H9 (cell line): Measurements from ENCODE around the gene RNF213. TPM values are rescaled to one million over a fixed set of nuclear protein-coding genes. Genes with fewer than 3 reads are reported as not detected.

Experiments used
- DNase-seq: peaks from one replicate; pipeline ENCODE4 v3.0.0-alpha.2; 2017
- H2AFZ ChIP-seq: one replicate; pipeline ENCODE4 v1.6.1; 2013; ENCODE audit warnings: mild to moderate bottlenecking, low read length, control low read depth, moderate library complexity
- H2AK5ac ChIP-seq: 2 replicates; pipeline ENCODE4 v1.6.1; 2013; ENCODE audit warnings: low read length, control low read depth, mixed read lengths; ENCODE audit not compliant: insufficient read length
- H2BK120ac ChIP-seq: one replicate; pipeline ENCODE4 v1.6.1; 2013; ENCODE audit warnings: low read depth, mild to moderate bottlenecking, low read length, control low read depth, inconsistent platforms; ENCODE audit not compliant: poor library complexity, severe bottlenecking
- H2BK12ac ChIP-seq: 2 replicates; pipeline ENCODE4 v1.6.1; 2013; ENCODE audit warnings: low read length, control low read depth, mixed read lengths, low read depth; ENCODE audit not compliant: insufficient read length
- H2BK15ac ChIP-seq: 2 replicates; pipeline ENCODE4 v1.6.1; 2013; ENCODE audit warnings: low read depth, low read length, control low read depth
- H2BK20ac ChIP-seq: one replicate; pipeline ENCODE4 v1.6.1; 2013; ENCODE audit warnings: low read depth, mild to moderate bottlenecking, low read length, control low read depth, inconsistent platforms; ENCODE audit not compliant: poor library complexity, severe bottlenecking
- H2BK5ac ChIP-seq: 2 replicates; pipeline ENCODE4 v1.6.1; 2013; ENCODE audit warnings: low read length, control low read depth, mixed read lengths; ENCODE audit not compliant: insufficient read length
- H3K14ac ChIP-seq: 2 replicates; pipeline ENCODE4 v1.6.1; 2013; ENCODE audit warnings: low read length, control low read depth; ENCODE audit not compliant: insufficient read depth
- H3K18ac ChIP-seq: 2 replicates; pipeline ENCODE4 v1.6.1; 2013; ENCODE audit warnings: low read depth, mild to moderate bottlenecking, mixed read lengths, low read length, control low read depth; ENCODE audit not compliant: insufficient read length
- H3K23ac ChIP-seq: 2 replicates; pipeline ENCODE4 v1.6.1; 2013; ENCODE audit warnings: low read length, control low read depth, mixed read lengths, low read depth; ENCODE audit not compliant: insufficient read length
- H3K23me2 ChIP-seq: 2 replicates; pipeline ENCODE4 v1.6.1; 2013; ENCODE audit warnings: low read depth, mild to moderate bottlenecking, mixed read lengths, low read length, control low read depth; ENCODE audit not compliant: insufficient read length, poor library complexity, severe bottlenecking
- H3K27ac ChIP-seq: 2 replicates; pipeline ENCODE4 v1.5.1; 2013; ENCODE audit warnings: low read length, control low read depth, mixed read lengths, low read depth; ENCODE audit not compliant: insufficient read length
- H3K27me3 ChIP-seq: 2 replicates; pipeline ENCODE4 v1.6.1; 2013; ENCODE audit warnings: low read length, control low read depth, inconsistent platforms; ENCODE audit not compliant: insufficient read depth
- H3K4ac ChIP-seq: 2 replicates; pipeline ENCODE4 v1.6.1; 2013; ENCODE audit warnings: low read depth, mild to moderate bottlenecking, control low read depth, inconsistent platforms, low read length, moderate library complexity
- H3K4me1 ChIP-seq: 2 replicates; pipeline ENCODE4 v1.6.1; 2013; ENCODE audit warnings: low read length, control low read depth, inconsistent platforms; ENCODE audit not compliant: insufficient read depth
- H3K4me2 ChIP-seq: 2 replicates; pipeline ENCODE4 v1.6.1; 2013; ENCODE audit warnings: low read length, control low read depth, mixed read lengths; ENCODE audit not compliant: insufficient read length, insufficient read depth
- H3K56ac ChIP-seq: 2 replicates; pipeline ENCODE4 v1.6.1; 2013; ENCODE audit warnings: low read depth, mild to moderate bottlenecking, mixed read lengths, low read length, control low read depth; ENCODE audit not compliant: insufficient read length
- H3K79me1 ChIP-seq: 2 replicates; pipeline ENCODE4 v1.6.1; 2013; ENCODE audit warnings: low read depth, mild to moderate bottlenecking, moderate library complexity, low read length, control low read depth, inconsistent platforms; ENCODE audit not compliant: insufficient read depth, poor library complexity, severe bottlenecking
- H3K79me2 ChIP-seq: 2 replicates; pipeline ENCODE4 v1.6.1; 2013; ENCODE audit warnings: low read length, control low read depth, inconsistent platforms; ENCODE audit not compliant: insufficient read depth
- H3K9ac ChIP-seq: 2 replicates; pipeline ENCODE4 v1.6.1; 2013; ENCODE audit warnings: low read length, control low read depth, mixed read lengths; ENCODE audit not compliant: insufficient read length; ENCODE audit errors: extremely low read depth
- H3K9me3 ChIP-seq: one replicate; pipeline ENCODE4 v1.6.1; 2013; ENCODE audit warnings: low read depth, low read length, inconsistent platforms; ENCODE audit not compliant: control insufficient read depth
- H3T11ph ChIP-seq: one replicate; pipeline ENCODE4 v1.6.1; 2013; ENCODE audit warnings: mild to moderate bottlenecking, low read length, control low read depth, inconsistent platforms
- H4K20me1 ChIP-seq: one replicate; pipeline ENCODE4 v1.6.1; 2013; ENCODE audit not compliant: control insufficient read depth, insufficient read length, insufficient read depth
- H4K5ac ChIP-seq: 2 replicates; pipeline ENCODE4 v1.6.1; 2013; ENCODE audit warnings: low read depth, mild to moderate bottlenecking, mixed read lengths, low read length, control low read depth; ENCODE audit not compliant: insufficient read length
- H4K8ac ChIP-seq: replicated peaks from 2 replicates; pipeline ENCODE4 v1.6.1; 2013; ENCODE audit warnings: low read length, control low read depth, mixed read lengths, low read depth; ENCODE audit not compliant: insufficient read length
- H4K91ac ChIP-seq: 2 replicates; pipeline ENCODE4 v1.6.1; 2013; ENCODE audit warnings: low read depth, mild to moderate bottlenecking, moderate library complexity, mixed read lengths, low read length, control low read depth; ENCODE audit not compliant: insufficient read length
- H3K27ac Mint-ChIP-seq, 3 experiments: 2 replicates in 2 of 3; 3 replicates in 1 of 3; pipeline ENCODE4 v1.8.0; 2020 to 2021; ENCODE audit warnings: mixed read lengths in 3 of 3, mild to moderate bottlenecking in 1 of 3, moderate library complexity in 1 of 3
- H3K27me3 Mint-ChIP-seq: 2 replicates; pipeline ENCODE4 v1.8.0; 2021; ENCODE audit warnings: low read depth, mild to moderate bottlenecking, moderate library complexity, mixed read lengths
- H3K36me3 Mint-ChIP-seq, 3 experiments: 2 replicates in 2 of 3; 3 replicates in 1 of 3; pipeline ENCODE4 v1.8.0; 2020 to 2021; ENCODE audit warnings: low read depth in 3 of 3, mixed read lengths in 3 of 3; ENCODE audit not compliant: insufficient read depth in 1 of 3
- H3K4me1 Mint-ChIP-seq, 2 experiments: 2 replicates each; pipeline ENCODE4 v1.8.0; 2020; ENCODE audit warnings: mixed read lengths in 2 of 2
- H3K4me3 Mint-ChIP-seq, 2 experiments: 2 replicates in 1 of 2; 3 replicates in 1 of 2; pipeline ENCODE4 v1.8.0; 2020 to 2021; ENCODE audit warnings: mild to moderate bottlenecking in 2 of 2, mixed read lengths in 2 of 2, moderate library complexity in 1 of 2
- H3K9me3 Mint-ChIP-seq, 2 experiments: 2 replicates in 1 of 2; 3 replicates in 1 of 2; pipeline ENCODE4 v1.8.0; 2020; ENCODE audit warnings: mild to moderate bottlenecking in 2 of 2, mixed read lengths in 2 of 2, moderate library complexity in 1 of 2
- WGBS: extraction: QIAGEN DNeasy Blood & Tissue Kit; methylation state at CpG from one replicate; pipeline ENCODE4 v1.1.7; 2013; ENCODE audit warnings: missing lambda C conversion rate, low lambda C conversion rate, mixed read lengths; ENCODE audit not compliant: insufficient read length; ENCODE audit errors: extremely low coverage; 5-methylcytosine and 5-hydroxymethylcytosine counted together
- total RNA-seq: library from RNA; stranded (reverse); gene quantifications from 2 replicates; pipeline ENCODE4 v1.2.1, GENCODE V29; 2021
- TF ChIP-seq, protein P1 (sequence below): fragments of 200-600 bp; sonication (generic); conservative IDR thresholded peaks from 3 replicates; pipeline ENCODE4 v1.8.0; 2021; ENCODE audit warnings: antibody characterized with exemption, mild to moderate bottlenecking

The RNF213 gene
- total RNA-seq, 1 experiment from 2014 or later: 34.3 TPM

DNA sequence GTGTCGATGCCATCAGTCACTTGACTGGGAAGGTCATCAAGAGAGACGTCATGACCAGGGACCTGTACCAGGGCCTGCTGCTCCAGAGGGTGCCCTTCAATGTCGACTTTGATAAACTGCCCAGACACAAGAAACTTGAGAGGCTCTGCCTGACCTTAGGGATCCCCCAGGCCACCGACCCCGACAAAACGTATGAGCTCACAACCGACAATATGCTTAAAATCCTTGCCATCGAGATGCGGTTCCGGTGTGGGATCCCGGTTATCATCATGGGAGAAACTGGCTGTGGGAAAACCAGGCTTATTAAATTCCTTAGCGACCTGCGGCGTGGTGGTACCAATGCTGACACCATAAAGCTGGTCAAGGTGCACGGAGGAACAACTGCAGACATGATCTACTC is 84.7 kb downstream of the RNF213 start:
- H3K27ac Mint-ChIP-seq: no peak overlapping the region
- Histone ChIP-seq H3K9me3 (no peaks in the 10 kb centered on the region), H4K91ac (no peak overlapping the region), H2AFZ (no peak overlapping the region), H2BK20ac (no peak overlapping the region), H3K4me1 (no peaks in the 10 kb centered on the region), H3K23me2 (no peaks in the 10 kb centered on the region), H4K5ac (no peak overlapping the region), H3K18ac (no peak overlapping the region), H3K9ac (no peak overlapping the region), H3K79me2 (0 out of 2 replicates have a peak, but pooled peaks cover 2% of the 10 kb centered on the region), H3K4me2 (no peak overlapping the region), H2BK15ac (no peak overlapping the region), H2BK120ac (no peak overlapping the region), H3K23ac (no peak overlapping the region), H3K79me1 (no peaks in the 10 kb centered on the region), H2AK5ac (no peak overlapping the region), H3K56ac (no peak overlapping the region), H3K14ac (no peak overlapping the region), H3K27ac (no peak overlapping the region), H3K27me3 (no peaks in the 10 kb centered on the region), H3T11ph (no peak overlapping the region), H4K20me1 (no peaks in the 10 kb centered on the region), H2BK12ac (no peak overlapping the region), H4K8ac (no peak overlapping the region), H2BK5ac (no peak overlapping the region), H3K4ac (no peak overlapping the region)
- TF ChIP-seq, protein P1, sequence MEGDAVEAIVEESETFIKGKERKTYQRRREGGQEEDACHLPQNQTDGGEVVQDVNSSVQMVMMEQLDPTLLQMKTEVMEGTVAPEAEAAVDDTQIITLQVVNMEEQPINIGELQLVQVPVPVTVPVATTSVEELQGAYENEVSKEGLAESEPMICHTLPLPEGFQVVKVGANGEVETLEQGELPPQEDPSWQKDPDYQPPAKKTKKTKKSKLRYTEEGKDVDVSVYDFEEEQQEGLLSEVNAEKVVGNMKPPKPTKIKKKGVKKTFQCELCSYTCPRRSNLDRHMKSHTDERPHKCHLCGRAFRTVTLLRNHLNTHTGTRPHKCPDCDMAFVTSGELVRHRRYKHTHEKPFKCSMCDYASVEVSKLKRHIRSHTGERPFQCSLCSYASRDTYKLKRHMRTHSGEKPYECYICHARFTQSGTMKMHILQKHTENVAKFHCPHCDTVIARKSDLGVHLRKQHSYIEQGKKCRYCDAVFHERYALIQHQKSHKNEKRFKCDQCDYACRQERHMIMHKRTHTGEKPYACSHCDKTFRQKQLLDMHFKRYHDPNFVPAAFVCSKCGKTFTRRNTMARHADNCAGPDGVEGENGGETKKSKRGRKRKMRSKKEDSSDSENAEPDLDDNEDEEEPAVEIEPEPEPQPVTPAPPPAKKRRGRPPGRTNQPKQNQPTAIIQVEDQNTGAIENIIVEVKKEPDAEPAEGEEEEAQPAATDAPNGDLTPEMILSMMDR: no peak
- H3K36me3 Mint-ChIP-seq: peaks cover 38 to 83% (median 74%) of the 10 kb centered on the region in 3 experiments
- H3K27me3 Mint-ChIP-seq: no peaks in the 10 kb centered on the region; the same call in 1 of the 2 replicates
- H3K9me3 Mint-ChIP-seq: no peaks in the 10 kb centered on the region
- no peaks in the 10 kb centered on the region for H3K4me1 Mint-ChIP-seq
- no peak overlapping the region for H3K4me3 Mint-ChIP-seq
- no CpG with 5 or more reads among the region's 15 CpGs for WGBS
- no peak for DNase-seq
